ENCODE measurements around the gene RPLP1.

Gene RPLP1

DNA sequence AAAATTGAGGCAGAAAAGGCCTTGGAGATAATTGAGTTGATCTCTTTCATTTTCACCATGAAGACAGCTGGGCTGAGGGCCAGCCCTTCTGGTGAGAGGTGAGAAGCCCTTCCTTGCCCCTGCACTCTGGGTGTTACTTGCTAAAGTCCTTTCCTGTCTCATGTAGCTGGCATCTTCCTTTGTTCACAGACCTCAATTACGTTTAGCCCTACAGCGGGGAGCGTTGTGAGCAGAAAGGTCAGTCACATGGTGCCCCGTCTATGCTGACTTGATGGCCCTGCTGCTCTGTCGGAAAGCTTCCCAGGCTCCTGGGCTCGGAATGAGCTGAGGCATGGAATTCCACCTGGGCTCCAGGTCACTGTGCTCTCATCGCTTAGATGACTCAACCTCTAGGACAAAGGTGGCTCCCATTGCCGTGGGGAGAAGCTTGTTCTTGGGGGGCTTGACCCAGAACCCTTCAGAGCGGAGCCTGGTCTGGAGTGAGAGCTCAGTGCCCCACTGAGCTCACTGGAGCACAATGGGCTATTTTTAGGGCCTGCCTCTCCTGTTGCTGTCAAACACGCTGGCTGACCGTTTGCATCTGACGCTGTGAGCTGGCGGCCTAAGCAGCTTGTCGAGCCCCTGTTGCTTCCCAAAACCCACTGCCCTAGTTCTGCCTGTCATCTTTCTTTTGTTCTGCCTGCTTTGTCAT, 47.0 kb downstream of the RPLP1 start:
- DNase-seq, result no peak

DNA sequence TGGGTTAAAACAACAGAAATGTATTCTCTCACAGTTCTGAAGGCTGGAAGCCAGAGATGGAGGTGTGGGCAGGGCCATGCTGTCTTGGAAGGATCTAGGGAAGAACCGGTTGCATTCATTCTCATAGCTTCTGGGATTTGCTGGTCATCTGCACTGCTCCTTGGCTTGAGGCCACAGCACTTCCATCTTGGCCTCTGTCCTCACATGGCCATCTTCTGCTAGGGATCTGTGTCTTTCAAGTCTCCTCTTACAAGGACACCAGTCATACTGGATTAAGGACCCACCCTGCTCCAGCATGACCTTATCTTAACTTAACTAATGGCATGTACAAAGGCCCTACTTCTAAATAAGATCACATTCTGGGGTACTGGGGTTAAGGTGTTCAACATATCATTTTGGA, 47.7 kb downstream of the RPLP1 start:
- DNase-seq, result no peak

- no peak for DNase-seq
Observed at GRCh38 chr15:69501456-69501855, 48.8 kb downstream of the RPLP1 start.

DNA sequence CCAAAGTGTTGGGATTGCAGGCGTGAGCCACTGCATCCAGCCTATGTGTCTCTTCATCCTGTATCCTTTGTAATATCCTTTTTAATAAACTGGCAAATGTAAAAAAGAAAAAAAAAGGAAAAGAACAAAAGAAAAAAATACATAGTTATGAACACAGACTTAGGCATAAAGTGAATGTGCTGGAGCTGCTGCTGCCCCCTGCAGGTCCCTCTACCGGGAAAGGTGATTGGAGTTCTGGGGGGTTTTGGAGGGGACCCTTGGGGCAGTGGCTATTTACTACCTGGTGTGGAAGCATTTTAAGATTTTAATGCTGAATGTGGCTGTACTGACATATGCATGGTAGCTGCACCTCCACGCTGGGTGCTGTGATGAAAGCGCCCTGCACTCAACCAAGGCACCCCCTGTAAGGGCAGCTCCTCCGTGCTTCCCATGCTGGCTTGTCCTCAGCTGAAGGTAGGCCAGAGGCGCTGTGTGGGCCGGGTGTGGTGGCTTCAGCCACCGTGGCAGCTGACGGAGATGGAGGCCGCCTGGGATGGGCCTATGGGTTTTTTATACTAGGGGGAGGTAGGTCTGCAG, 49.9 kb downstream of the RPLP1 start:
- no peak for DNase-seq

DNA sequence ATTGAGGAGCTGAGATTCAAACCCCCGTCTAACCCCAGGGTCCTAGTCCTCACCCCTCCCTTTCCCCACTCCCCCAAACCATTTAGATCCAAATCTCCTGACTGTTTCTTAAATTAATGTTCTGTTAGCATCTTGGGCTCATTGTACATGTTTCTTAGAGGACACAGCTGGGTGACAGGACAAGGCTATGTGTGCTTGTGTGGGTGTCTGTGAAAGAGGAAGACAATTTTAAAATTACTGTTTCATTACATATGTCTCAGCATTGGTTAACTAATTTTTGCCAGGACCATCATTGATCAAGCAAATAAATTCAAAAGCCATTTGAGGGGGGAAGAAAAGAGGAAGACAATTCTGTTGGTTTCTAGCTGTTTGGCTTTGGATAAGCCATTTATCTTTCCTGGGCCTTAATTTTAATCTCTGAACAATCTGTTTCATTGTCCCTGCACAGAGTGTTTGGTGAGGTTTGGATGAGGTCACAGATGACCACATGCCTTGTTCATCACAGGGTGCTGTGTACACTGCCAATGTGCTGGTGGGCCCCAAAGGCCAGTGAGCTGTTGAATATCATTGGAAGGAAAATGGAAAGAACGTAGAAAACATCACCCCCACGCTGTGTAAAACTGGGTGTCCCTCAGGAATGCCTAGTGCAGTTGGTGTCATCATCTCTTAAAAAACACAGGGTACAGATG, 51.9 kb downstream of the RPLP1 start:
- no peak for DNase-seq

Measured in stimulated activated CD4-positive, alpha-beta T cell treated with anti-CD3 and anti-CD28 coated beads, Interleukin-2, amount 100 ng/mL, for 48 hours (primary cell).